Frontal cortex (tissue), 4 donors: ENCODE results near the gene ANKH. TPM values are rescaled to one million over a fixed set of nuclear protein-coding genes. Genes with fewer than 3 reads are reported as not detected.

Experiments
- DNase-seq, 2 donors: peaks; one replicate each; pipeline ENCODE4 v3.0.0; 2012; ENCODE audit warnings: low spot score in 2 of 2
- FAIRE-seq: peaks from 2 replicates; lab custom pipeline; 2012; peaks lifted over from hg19 to GRCh38; lab: Jason Lieb, UNC
- total RNA-seq: library from RNA; depleted of rRNA; stranded (reverse); fragments of >200 nt; gene quantifications from one replicate; pipeline ENCODE4 v1.2.3, GENCODE V29; 2014
- donor health status: control.
- donor health status: control.
- donor health status: control.

The ANKH gene
- total RNA-seq, 1 donor from 2014 or later = 62.8 TPM

DNA sequence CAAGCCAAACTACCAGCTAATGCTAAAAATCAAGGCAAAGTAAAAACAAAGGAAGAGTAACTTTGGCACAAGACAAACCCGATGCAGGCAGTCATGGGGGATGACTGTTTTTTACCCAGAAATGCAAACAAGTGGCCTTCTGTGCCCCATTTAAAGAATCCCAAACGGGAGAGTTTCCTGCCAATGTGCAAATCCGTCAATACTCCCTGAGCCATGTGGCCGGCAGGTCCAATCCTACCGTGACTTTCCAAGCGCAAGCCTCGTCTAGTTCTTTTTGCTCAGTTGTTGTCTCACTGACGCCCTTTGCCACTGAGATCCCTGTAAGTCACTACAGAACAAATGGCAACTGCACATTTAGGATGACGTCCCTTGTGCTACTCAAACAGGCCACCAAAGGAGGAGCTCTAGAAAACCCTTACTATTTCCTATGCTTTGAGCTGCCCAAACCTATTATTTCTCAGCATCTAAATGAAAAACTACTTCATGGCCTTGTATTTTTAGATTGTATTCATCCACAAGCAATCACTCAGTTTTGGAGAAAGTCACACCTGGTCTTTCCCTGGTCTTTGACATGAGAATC, 163.7 kb downstream of the ANKH start:
- DNase-seq (no peak), FAIRE-seq (no peak)

DNA sequence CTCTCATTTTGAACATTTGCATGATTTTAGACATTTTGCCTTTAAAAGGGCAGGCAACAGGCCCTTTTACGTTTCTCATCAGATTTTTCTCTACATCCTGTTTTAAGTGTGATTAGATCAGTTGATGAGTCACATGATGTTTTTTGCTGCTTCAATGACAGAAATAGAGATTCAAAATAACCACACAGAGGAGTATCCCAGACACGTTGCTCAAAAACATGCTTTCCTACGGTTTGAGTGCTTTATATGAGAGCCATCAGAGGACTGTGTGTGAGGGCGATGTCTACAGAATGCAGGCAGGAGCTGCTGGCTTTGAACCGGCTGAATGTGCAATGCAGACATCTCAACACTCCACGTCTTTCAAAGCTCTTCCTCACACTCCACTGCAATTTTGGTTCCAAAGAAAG, 165.0 kb downstream of the ANKH start:
- no peak for FAIRE-seq
- peak in 1 of 2 donors; percentile 40 for DNase-seq

DNA sequence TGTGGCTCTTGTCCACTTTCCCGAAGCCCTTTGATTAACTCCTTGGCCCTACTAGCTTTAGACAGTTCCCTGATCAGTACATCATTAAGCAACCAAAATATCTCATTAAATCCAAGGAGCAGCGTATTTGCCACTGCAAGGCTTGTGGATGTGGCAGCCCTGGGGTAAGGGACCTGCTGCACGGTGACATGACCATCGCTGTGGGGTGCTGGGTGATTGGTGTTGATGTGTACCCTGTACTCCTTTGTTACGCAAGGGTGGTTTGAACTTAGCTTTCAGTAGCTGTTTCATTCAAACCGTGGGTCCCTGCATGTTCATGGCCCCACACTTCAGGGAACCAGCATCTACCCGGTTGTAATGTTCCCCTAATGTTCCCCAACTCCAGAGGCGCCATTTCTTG, 166.0 kb downstream of the ANKH start:
- FAIRE-seq = no peak
- DNase-seq = no peak

DNA sequence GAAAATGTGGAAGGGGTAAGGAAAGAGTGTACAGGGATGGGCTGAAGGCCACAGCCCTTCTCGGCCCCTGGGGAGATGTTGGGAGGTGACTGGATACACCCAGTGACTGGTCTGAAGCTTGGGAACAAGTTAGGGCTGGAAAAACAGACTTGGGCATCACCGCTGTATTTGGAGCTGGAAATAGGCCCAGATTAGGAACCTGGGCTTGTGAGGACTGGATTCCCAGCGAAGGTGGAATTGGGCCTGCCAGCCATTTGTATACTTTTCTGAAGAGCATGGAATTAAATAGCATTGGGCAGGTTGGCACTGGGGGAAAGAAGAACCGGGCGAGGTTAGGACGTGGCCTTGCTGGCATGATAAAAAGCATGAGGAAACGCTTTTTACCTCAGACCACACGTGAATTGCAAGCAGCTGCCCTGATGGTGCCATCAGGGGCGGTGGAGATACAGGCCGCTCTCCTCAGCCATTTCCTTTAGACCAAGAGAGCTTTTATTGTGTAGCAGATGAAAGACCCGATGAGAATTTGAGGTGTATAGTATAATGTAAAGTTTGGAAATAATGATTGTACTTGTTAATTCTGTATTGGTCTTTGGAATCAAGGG, 169.2 kb downstream of the ANKH start:
- DNase-seq = no peak
- no peak for FAIRE-seq

- FAIRE-seq (no peak), DNase-seq (no peak)
These were observed 170.0 kb downstream of the ANKH start for GRCh38 chr5:14701556-14701955.

- FAIRE-seq = no peak
These were observed 170.8 kb downstream of the ANKH start for GRCh38 chr5:14700478-14701436.

GRCh38 chr5:14699807-14700400, 171.7 kb downstream of the ANKH start:
- FAIRE-seq (no peak), DNase-seq (no peak)

More at GRCh38 chr5:14700478-14701436, 170.8 kb downstream of the ANKH start:
- no peak for DNase-seq

- no peak for DNase-seq
- no peak for FAIRE-seq
These were observed 172.4 kb downstream of the ANKH start for GRCh38 chr5:14699159-14699558.

DNA sequence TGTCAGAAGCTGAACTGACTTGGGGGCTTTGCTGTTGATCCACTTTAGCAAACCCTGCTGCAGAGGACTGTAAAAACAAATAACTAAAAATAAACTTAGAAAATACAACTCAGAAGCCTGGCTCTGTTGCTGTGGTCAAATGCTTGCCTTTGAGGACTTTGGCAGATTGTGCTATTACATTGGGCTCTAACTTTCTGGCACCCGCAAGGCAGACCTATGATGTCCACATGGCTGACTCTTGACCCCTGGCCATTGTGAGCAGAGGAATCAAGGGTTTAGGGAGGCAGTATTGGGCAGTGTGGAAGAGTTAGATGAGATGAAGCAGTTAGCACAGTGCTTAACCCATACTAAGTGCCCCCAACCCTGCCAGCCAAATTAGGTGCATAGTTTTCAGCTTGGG, 173.1 kb downstream of the ANKH start:
- no peak for FAIRE-seq
- DNase-seq = no peak

- FAIRE-seq (no peak), DNase-seq (no peak)
These were observed 174.7 kb downstream of the ANKH start for GRCh38 chr5:14696851-14697250.

DNA sequence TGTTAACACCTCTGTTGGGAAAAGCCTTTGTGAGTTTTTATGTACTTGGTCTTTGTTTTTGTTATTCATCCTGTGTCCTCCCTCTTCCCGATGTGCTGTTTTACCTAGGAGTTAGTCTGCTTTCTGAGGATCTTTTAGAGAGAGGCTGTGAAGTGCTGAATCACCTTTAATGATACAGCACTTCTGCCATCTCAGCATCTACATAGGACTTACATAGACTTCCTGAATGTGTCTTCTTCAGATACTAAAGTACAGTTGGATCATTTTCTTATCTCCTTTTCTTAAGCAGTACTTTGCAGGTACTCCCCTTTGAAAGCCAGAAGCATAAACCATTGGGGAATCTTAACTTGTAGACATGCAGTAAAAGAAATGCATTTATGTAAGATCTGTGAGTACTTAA, 175.5 kb downstream of the ANKH start:
- FAIRE-seq (no peak), DNase-seq (no peak)

GRCh38 chr5:14695152-14695551, 176.4 kb downstream of the ANKH start:
- no peak for FAIRE-seq
- no peak for DNase-seq

GRCh38 chr5:14693070-14693469, 178.5 kb downstream of the ANKH start:
- DNase-seq (no peak), FAIRE-seq (no peak)

DNA sequence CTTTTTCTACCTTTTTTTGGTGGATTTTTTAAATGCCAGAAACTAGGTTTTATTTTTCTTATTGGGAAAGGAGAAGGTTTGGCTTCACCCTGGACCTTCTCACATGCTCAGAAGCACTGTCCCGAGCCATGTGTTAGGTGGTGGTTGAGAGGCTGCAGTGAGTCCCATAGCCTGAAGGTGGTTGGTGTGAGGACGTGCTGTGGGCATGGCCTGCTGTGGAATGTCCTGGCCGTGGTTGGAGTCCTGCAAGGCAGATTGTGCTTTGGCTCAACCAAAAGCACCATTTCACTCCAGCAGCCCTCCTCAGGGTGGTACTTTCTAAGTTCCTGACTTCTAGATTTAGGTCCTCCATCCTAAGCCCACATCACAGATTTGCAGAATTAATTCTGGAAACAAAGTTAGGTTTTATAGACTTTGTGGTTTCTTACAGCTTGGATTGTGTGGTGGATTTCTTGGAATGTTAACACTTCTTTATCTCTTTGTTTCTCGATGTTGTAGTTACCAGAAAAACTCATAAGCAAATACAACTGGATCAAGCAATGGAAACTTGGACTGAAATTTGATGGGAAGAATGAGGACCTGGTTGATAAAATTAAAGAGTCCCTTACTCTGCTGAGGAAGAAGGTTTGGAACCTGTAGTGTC, 184.4 kb downstream of the ANKH start:
- no peak for FAIRE-seq
- DNase-seq = no peak

- no peak for DNase-seq
- FAIRE-seq = no peak
These were observed 185.1 kb downstream of the ANKH start for GRCh38 chr5:14686517-14686916.

- DNase-seq (peak; percentile 37 to 58), FAIRE-seq (no peak)
These were observed 185.8 kb downstream of the ANKH start for GRCh38 chr5:14685757-14686156.

DNA sequence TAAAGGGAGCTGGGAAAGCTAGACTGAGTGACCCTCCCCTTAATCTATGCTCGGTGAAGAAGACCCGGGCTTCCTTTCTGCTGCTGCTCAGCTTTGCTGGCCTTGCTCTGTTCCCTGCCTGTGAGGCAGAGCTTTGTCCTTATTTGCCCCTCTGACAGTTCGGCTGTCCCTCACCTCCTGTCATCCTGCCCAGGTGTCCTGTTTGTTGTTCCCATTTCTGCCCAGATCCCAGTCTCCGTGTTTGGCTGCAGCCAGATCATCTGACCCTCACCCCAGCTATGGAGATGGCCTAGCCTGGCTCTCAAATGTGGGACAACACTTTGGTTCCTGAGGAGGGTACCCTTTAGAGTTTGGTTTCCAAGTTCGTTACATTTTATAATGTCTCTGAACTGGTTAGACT, 186.8 kb downstream of the ANKH start:
- DNase-seq (no peak), FAIRE-seq (no peak)

- FAIRE-seq (no peak), DNase-seq (no peak)
These were observed 187.6 kb downstream of the ANKH start for GRCh38 chr5:14683906-14684455.

DNA sequence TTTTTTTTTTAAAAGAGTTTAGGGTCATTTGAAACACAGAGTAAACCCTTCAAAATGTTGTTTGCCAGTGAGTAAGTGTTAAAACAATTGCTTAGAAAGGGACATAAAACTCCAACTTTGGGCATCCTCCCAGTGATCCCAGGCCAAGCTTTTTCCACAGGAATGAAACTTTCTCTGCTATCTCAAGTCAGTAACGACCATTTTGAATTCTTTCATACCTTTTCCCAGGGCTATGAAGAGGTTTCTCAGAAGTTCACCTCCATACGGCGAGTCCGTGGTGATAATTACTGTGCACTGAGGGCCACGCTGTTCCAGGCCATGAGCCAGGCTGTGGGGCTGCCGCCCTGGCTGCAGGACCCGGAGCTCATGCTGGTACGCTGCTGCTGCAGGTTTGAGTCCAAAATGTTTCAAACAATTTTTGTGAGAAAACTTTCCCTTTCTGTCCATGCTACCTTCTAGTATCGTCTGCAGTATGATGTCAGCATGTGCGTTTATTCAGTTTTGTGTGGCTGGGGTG, 190.3 kb downstream of the ANKH start:
- no peak for FAIRE-seq
- no peak for DNase-seq

- DNase-seq = no peak
- FAIRE-seq = no peak
These were observed 192.0 kb downstream of the ANKH start for GRCh38 chr5:14679595-14679994.
